ENCODE measurements around the gene GFI1B.
"Not testable (repeated sequence)": the region's sequence is repeated elsewhere in the genome, so short reads cannot be mapped to it uniquely, and the experiment has no call there.

The GFI1B gene
- total RNA-seq: 0 to 0.46 (median 0.21) reads per million in 4 donors

DNA sequence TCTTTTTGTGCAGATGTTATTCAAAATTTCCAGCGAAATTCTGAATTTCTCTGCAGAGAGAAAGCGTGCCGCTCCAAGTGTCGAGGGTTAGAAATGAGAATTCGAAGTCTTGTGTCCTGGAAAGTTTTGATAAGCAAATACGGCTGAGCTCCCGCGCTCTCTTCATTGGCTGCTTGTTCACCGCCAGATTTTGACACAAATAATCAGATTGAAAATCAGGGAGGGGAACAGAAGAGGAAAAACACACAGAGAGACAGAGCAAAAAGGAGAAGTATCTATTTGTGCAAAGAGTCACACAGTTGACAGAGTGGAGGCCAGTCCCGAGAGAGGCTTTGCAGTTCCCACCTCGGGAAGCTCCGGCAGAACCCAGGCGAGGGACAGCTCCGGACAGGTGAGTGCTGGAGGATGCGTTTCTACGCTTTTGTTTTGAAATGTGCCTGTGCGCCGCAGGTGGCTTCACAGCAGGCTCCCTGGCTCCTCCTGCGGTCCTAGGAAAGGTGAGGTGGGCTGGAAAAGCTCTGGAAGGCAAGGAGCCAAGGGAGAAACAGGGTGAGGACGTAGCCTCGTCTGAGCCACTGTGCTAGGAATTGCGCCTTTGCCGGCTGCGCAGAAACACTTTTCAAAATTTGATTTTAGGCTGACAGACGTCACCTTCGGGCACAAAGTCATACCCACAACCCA, at the start of gene GFI1B:
GFI1B (plus strand) TSS at position 244 of the 681 bp plus-strand sequence. CDS start 7,985 bp downstream, outside the sequence.
- no peak for DNase-seq

DNA sequence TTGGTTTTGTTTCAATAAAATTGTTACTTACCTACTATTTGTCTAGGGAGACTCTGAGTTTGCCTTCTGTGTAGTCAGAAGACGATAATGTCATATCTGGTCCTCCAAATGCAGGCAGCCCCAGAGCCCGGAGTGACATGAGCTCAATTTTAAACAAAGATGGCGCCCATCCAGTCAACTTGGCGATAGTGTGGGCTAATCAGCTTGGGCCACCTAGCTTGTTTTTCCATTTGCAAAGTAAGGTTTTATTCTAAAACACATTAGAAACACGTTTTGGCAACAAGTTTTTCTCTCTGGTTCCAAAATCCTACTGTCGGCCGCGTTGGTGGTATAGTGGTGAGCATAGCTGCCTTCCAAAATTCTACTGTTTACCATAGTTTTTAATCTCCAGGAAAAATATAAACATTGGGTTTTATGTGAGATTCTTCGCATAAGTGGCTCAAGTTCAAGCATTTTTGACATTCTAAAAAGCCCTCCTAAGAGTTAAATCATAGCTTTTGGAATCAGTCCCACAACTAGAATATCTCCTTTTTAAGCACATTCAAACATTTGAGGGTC, 47.2 kb upstream of the GFI1B start:
- DNase-seq: no peak

DNA sequence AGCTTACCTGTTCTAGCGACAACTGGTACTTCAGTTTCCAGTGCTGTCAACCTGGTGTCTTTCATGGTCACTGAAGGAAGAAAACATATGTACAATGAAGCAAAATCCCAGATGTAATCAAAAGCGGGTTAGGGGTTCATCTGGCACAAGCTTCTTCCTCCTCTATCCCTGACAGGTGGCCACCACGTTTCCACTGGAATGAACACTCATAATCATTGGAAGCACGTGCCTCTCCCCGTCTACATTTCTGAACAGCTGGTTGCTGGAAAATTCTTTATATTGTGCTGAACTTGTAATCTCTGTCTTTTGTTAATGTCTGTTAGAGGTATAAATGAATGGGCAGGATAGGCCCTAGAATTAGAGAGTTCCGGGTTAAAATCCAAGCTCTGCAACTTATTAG, 43.5 kb upstream of the GFI1B start:
- DNase-seq: no peak

DNA sequence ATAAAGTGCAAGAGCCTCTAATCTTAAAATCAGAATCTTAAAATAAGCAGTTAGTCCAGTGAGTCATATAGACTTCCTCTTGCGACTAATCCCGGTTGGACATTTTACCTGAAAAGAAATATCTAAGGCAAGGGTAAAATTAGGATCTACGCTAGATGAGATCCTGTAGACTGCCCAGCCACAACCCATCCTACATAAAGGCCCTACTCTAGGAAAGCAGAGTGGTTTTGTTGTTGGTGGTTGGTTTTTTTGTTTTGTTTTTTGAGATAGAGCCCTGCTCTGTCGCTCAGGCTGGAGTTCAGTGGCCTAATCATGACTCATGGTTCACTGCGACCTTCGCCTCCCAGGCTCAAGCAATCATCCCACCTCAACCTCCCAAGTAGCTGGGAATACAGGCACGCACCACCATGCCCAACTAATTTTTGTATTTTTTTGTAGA, 41.0 kb upstream of the GFI1B start:
- DNase-seq: no peak

DNA sequence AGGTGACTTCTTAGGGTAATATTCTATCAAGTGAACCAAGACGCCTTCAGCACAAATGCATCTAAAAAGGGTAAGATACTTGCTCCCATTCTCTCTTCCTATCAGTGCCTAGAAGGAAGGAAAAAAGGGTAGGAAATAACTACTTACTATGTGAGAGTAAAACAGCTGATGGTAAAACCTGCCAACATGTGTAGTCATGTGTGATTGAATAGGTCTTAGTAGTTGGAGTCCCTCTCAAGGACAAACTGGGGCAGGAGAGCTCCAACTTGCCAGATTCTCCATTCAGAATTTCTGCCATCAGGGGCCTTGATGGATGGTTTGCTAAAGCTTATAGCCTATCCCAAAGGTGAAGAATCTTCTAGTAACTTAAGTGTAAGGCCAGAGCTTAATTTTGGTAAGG, 39.3 kb upstream of the GFI1B start:
- no peak for DNase-seq

DNA sequence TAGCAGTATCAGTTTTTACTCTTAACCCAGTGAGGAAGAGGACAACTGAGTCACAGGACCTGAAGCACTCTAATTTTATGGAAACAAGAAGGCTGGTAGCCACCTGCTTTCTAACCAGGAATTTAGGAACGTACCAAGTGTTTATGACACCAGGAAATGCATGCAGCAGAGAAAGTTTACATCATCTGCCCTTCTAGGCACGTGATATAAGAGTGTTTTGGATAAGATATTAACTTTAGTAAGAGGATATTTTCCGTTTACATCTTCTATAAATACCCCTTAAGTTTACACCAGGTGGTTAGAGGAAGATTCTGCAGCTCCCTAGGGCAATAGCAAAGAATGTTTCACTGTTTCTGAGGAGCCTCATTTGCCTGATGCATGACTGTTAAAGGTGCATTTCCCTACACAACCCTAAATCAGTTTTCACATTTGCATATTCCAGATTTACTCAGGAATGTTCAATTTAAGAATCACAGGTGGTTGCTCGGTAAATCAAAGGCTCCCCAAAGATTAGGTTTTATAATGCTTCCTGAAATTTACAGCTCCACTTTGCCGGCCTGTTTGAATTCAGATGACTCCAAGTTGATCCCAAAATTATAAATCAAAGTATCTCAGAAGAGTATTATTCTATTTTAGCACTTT, 35.8 kb upstream of the GFI1B start:
- DNase-seq: no peak

DNA sequence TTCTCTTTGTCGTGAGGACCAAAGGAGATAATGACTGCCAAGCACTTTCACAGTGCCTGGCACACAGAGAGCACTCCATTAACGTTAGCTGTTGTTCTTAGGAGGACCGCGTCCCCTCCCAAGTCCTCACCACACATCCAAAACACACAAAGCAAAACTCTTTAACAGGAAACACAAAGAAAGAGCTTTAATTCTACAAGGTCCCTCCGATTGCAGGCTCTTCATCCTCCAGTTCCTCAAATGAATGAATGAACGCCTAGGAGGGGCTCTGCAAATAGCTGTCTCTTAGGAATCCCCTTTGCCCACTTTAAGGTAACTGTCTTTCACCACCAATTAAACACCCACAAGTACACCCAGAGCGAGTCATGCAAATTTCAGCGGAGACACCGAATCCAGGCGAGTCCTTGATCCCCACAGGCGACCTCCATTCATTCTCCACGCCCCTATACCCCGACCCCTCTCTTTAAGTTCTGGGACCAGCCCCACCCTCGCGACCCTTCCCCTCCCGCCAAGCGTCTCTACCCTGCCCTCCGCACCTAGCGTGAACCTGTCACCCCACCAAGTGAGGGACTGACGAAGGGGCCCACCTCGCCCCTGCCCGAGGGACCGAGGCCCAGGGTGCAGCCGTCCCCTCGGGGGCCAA, 34.7 kb upstream of the GFI1B start:
- peak in 1 of 5 donors; percentile 4 for DNase-seq

DNA sequence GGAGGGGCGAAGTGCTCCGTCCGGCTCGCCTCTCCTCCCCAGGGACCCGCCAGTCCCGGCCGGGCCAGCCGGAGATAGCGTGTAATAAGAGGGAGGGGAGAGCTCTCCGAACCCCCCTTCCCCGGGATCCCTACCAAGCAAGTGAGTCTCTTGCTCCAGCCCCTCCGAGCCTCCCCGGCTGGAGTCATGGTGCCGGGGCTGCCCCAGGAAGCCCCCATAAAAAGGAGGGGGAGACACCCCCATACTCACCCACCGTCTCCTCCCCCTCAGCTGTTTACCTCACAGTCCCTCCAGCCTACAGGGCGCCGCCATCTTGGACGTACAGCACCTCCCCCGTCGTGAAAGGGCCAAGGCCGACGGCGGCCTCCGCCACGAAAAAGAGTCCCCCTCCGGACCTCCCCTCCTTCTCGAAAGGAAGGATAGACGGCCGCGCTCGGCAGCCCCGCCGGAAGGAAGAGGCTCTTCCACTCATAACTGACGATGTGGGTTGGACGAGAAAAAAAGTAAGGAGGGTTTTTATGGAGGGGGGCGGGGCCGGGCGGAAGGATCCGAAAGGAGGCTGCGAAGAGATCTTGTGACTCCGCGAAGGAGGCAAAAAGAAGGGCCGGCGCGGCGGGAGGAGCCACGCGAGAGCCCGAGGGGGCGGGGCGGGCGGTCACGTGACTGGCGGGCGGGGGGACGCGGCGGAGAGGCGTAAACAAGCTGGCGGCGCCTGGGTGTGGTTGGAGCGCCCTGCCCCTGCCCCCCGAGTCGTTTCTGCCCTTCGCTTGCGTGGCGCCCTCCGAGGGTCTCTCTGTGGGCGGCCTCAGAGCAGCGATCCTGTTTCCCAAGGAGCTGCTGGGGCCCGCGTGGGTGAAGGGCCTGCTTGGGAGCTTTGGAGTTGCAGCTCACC, 34.0 kb upstream of the GFI1B start, which contains the start of gene TSC1:
TSC1 (minus strand) TSS at position 323 of the 892 bp plus-strand sequence. CDS start 15,744 bp downstream, outside the sequence.
- peak; percentile 94 to 98 (median 97) for DNase-seq

DNA sequence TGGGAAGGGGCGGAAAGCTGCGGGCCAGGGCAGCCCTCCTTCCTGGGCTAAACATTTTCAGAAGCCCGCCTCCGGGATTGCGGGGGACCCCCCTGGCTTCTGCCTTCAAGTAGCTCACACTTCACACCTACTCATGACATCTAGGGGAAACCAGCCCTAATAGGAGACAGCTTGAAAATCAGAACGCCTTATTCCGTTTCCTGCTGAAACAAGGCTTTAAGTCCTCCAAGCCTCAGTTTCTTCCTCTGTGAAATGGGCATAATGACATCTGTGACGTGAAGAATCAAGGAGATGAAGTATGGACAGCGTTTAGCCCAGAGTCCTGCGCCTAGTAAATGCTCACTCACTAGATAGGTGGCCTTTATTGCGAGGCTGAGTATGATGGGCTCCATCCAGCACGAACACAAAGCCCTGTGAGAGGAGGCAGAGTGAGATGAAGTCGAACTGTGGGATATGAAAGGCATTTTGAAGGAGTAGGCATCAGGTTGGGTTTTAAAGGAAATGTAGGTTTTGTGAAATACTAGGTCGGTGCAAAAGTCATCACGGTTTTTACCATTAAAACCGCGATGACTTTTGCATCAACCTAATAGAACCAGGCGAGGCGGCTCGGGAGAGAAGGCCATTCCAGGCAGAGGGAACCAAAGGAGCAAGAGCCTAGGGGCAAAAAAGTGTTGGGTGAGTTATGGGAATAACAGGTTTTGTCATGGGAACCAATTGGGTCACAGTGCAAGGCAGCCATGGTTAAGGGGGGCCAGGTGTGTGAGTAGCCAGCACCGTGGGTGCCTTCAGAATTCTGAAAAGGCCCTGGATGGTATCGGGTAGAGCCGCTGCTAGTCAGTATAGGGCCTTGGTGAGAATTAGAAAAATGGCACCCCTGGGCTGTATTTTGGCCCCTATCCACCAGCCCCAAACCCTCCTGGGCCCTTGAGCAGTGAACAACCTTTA, 33.0 kb upstream of the GFI1B start:
- no peak for DNase-seq

DNA sequence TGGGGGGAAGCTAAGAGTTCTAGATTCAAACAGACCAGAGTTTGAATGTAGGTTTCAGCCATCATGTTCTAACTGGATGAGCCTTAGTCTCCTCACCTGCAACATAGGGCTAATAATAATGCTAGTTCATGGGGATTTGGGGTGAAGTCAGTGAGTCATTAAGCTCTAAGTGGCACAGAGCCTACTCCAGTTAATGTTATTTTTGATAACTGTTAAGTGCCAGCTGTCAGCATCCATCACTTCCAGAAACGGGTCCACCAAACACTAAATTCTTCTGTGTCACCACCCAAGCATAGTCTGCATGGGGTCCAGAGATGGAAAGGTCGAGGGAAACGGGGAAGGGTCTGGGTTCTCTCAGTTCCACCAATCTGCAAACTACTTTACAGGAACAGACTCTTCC, 32.3 kb upstream of the GFI1B start:
- DNase-seq: no peak

DNA sequence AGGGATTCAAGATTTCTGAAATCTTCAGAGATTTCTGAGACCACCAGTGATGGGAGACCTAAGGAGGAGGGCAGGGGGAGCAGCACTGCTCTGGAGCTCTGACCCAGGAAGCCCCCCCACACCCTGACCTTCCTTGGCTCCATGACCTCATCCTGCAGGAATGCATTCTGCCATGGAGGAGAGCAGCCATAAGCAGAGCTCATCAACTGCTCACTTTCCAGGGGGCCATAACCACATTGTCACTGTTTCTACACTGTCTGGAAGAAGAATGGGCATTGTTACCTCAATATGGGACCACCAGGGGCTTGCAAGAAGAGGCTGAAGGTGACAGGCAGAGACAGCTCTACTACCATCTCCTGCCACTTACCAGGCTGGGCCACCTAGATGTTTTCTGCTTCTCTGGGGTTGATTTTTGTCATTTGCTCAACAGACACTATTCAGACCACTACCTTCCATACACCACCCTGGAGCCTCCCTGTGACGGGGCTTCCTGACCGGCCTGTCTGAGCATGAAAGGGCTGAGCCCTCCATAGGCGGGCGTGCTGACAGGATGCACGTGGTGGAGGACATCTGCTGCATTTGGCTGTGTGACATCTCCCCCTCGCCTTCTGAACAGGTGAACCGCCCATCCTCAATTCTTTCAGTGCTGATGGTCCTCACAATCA, 31.7 kb upstream of the GFI1B start:
- no peak for DNase-seq

DNA sequence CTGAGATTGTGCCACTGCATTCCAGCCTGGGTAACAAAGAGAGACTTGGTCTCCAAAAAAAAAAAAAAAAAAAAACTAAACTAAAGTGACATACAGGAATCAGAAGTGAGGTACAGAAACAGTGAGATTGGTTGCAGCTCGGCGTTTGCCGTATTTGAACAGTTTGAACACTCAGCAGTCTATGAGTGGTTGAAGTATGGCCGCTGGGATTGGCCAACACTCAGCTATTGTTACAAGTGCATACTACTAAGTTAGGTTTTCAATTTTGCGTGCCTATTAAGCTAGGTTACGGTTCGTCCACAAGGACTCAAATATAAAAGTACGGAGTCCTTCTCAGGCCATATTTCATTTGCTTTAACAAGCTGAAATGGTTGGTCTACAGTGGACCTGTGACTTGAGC, 30.7 kb upstream of the GFI1B start:
- DNase-seq: no peak

DNA sequence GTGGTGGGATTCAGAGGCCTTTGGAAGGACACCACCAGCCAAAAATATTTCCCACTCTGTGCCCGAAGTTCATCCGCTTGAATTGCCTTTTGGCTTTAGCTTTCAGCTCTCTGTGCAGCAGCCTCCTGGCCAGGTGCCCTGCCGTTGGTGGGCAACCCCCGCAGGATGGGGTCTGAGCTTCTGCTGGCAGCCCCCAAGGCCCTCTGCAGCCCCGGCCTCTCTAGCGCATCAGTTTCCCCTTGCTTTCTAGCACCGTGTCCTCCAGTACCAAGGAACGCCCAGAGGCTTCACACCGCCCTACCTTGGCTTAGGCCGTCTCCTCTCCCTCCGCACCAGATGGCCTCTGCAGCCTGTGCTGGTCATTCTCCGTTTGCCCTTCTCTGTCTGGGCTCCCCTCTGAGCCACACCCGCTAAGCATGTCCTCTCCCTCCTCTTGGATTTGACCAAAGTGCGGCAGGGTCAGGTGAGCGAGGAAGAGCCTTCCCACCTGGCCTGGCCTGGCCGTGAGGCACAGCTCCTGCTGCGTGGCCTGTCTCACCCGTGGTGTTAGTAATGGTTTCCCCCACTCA, 29.9 kb upstream of the GFI1B start:
- DNase-seq: no peak

DNA sequence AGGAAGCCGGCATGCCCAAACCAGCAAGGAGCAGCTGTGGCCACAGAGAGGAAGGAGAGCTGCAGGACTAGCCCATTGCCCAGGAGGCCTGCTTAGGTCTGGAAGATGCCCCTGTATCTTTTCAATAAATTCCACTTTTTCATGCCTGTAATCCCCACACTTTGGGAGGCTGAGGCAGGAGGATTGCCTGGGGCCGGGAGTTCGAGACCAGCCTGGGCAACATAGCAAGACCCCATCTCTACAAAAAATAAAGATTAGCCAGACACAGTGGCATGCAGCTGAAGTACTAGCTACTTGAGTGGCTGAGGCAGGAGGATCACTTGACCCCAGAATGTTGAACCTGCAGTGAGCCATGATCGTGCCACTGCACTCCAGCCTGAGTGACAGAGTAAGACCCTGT, 28.8 kb upstream of the GFI1B start:
- no peak for DNase-seq

DNA sequence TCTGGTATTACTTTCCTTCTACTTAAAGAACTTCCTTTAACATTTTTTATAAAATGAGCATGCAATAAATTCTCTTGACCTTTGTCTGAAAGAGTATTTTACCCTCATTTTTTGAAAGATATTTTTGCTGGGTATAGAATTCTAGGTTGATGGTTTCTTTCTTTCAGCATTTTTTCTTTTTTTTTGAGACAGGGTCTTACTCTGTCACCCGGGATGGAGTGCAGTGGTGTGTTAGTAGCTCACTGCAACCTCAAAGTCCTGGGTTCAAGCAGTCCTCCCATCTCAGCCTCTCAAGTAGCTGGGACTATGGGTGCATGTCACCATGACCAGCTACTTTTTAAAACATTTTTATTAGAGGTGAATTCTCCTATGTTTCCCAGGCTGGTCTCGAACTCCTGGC, 23.4 kb upstream of the GFI1B start:
- no peak for DNase-seq

DNA sequence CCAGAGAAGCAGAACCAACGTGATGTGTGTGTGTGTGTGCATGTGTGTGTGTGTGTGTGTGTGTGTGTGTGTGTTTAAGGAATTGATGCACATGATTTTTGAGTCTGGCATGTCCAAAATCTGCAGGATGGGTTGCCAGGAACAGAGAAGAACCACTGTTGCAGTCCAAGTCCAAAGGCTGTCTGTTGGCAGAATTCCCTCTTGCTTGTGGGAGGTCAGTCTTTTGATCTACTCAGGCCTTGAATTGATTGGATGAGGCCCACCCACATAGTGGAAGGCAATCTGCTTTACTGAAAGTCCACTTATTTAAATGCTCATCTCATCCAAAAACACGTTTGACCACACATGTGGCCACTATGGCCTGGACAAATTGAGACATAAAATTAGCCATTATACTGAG, 22.7 kb upstream of the GFI1B start:
- DNase-seq: no peak

DNA sequence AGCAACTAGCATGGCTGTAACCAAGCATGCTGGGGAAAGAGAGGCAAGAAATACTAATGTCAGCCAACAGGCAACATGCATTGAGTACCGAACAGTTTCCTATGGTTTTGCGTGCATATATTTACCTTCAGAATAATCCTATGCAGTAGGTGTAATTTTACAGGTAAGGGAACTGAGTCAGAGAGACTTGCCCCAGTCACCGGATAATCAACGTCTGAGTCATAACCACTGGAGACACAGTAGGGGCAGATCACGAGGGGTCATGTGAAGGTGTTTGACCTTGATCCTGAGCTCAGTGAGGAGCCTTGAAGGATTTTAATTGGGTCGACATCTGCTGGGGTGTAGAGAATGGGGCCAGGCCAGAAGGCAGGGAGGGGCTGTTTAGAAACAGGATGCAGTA, 20.7 kb upstream of the GFI1B start:
- no peak for DNase-seq

DNA sequence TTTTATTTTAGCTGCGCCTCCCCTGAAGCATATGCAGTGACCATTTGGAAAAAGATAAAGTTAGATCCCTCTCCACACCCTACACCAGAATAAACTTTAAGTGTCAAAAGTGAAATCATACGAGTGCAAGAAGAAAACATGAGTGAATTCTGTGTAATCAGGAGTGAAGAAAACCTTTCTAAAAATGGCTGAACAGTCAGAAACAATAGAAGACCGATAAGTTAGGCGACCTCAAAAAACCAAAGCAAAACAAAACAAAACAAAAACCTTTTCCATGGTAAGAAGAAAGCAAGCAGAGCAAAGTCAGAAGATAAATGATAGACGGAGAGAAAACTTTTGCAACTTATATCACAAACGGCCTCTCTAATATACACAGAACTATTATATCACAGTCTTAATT, 17.5 kb upstream of the GFI1B start:
- no peak for DNase-seq

DNA sequence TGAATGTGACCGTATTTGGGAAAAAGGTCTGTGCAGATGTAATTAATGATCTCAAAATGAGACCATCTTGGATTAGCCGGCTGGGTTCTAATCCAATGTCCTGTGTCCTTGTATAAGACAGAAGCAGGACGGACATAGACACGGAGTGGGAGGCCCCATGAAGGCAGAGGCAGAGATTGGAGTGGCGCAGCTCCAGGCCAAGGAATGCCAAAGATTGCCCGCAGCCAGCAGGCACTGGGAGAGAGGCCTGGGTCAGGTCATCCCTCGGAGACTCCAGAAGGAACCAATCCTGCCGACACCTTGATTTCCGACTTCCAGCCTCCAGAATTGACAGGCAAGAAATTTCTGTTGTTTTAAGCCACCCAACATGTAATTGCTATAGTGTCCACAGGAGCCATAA, 13.0 kb upstream of the GFI1B start:
- no peak for DNase-seq

DNA sequence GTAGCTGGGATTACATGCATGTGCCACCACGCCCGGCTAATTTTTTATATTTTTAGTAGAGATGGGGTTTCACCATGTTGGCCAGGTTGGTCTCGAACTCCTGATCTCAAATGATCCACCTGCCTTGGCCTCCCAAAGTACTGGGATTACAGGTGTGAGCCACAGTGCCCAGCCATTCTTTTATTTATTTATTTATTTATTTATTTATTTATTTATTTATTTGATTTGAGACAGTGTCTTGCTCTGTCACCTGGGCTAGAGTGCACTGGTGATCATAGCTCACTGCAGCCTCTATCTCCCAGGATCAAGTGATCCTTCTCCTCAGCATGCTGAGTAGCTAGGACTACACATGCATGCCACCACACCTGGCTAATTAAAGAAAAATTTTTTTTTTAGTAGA, 10.6 kb upstream of the GFI1B start:
- DNase-seq: not testable (repeated sequence)

Measured in T-helper 1 cell (primary cell).